ENCODE data around the gene AMZ1.

Gene AMZ1

GRCh38 chr7:2750004-2750407, 62.0 kb downstream of the AMZ1 start:
- DNase-seq (ENCODE audit: low read depth, low spot score), result no peak

- DNase-seq (ENCODE audit: low read depth, low spot score), result no peak
Measured at GRCh38 chr7:2751086-2751485, 63.1 kb downstream of the AMZ1 start.

GRCh38 chr7:2753148-2753547, 65.1 kb downstream of the AMZ1 start:
- DNase-seq (ENCODE audit: low read depth, low spot score), result no peak

GRCh38 chr7:2754086-2754485, 66.1 kb downstream of the AMZ1 start:
- DNase-seq (ENCODE audit: low read depth, low spot score), result no peak

- DNase-seq (ENCODE audit: low read depth, low spot score), result no peak
Measured at GRCh38 chr7:2754912-2755311, 66.9 kb downstream of the AMZ1 start.

GRCh38 chr7:2755531-2755930, 67.5 kb downstream of the AMZ1 start:
- no peak for DNase-seq (ENCODE audit: low read depth, low spot score)

- DNase-seq (ENCODE audit: low read depth, low spot score), result no peak
Measured at GRCh38 chr7:2757361-2757903, 69.4 kb downstream of the AMZ1 start.

- peak; percentile 46 for DNase-seq (ENCODE audit: low read depth, low spot score)
Measured at GRCh38 chr7:2757904-2758672, 70.1 kb downstream of the AMZ1 start.

GRCh38 chr7:2758673-2759616, 70.9 kb downstream of the AMZ1 start:
- DNase-seq (ENCODE audit: low read depth, low spot score), result no peak

GRCh38 chr7:2759736-2760097, 71.7 kb downstream of the AMZ1 start:
- DNase-seq (ENCODE audit: low read depth, low spot score), result no peak

- DNase-seq (ENCODE audit: low read depth, low spot score), result no peak
Measured at GRCh38 chr7:2760098-2760889, 72.3 kb downstream of the AMZ1 start.

- DNase-seq (ENCODE audit: low read depth, low spot score), result no peak
Measured at GRCh38 chr7:2761131-2761624, 73.2 kb downstream of the AMZ1 start.

- no peak for DNase-seq (ENCODE audit: low read depth, low spot score)
Measured at GRCh38 chr7:2761801-2762497, 73.9 kb downstream of the AMZ1 start.

GRCh38 chr7:2763597-2763996, 75.6 kb downstream of the AMZ1 start:
- no peak for DNase-seq (ENCODE audit: low read depth, low spot score)

- no peak for DNase-seq (ENCODE audit: low read depth, low spot score)
Measured at GRCh38 chr7:2764621-2765020, 76.6 kb downstream of the AMZ1 start.
